Skin epidermis (tissue), 12 donors: Measurements from ENCODE around the gene ZNF14.

Experiments
- H3K27ac ChIP-seq, 21 experiments: fragments of 200-600 bp; sonication (generic) in 11 of 21; one replicate each; pipeline ENCODE4 v1.5.0; 2020; ENCODE audit warnings: mild to moderate bottlenecking in 3 of 21, inconsistent platforms in 2 of 21, moderate library complexity in 2 of 21
- H3K4me3 ChIP-seq, 7 experiments: fragments of 200-600 bp; sonication (generic) in 2 of 7; one replicate each; pipeline ENCODE4 v1.5.0; 2020; ENCODE audit warnings: inconsistent platforms in 2 of 7, mild to moderate bottlenecking in 2 of 7, moderate library complexity in 1 of 7

ZNF14 gene

DNA sequence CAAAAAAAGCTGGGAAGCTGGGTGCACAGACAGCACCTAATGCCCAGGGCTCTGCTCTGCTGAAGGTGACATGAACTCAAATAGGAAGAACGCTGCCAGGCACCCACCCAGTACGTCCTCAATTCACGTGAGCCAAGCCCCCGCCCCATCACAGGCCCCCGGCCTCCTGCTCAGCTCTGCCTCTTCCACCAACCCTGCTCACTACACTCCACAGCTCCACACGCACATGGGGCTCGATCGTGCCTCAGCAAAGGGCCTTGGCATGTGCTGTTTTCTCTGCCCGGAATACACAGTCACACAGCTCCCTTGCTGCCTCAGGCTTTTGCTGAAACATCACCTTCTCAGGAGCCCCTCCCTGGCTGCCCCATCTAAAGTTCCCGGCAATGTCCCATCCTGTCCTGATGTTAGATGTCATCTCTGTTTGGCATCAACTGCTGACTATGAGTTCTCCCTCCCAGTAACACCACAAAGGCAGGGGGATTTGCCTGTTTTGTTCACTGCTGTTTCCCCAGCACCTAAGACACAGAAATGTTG, 71.7 kb downstream of the ZNF14 start:
- H3K27ac ChIP-seq: peak overlapping the region in 10 of 21 experiments; percentile 3 to 93 (median 40)
- peak overlapping the region in 1 of 7 experiments; percentile 3 for H3K4me3 ChIP-seq
